ENCODE results near the gene VASH2.

Gene VASH2

GRCh38 chr1:212920246-212920645 is 30.1 kb upstream of the VASH2 start:
- no peak overlapping the region for H3K4me3 ChIP-seq (replicated peaks in 1 of 2; ENCODE audit: low read depth in 2 of 2, low read length in 2 of 2)

DNA sequence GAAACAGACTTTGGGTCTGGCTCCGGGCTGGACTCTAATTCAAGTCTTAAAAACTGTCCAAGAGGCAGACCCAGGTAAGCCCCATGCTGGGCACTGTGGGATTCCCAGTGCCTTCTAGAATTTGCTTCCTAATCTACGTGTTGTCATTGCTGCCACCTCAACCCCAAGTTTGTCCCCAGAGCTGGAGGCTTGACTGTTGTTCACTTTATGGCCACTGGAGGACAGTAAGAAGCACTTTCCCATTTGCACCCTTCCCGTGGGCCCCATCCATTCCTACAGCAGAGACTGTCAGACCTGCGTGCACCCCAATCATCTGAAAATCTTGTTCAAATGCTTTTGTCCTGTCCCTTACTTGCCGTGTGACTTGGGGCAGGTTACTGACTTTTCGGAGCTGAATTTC is 29.4 kb upstream of the VASH2 start:
- TF ChIP-seq, protein P1, sequence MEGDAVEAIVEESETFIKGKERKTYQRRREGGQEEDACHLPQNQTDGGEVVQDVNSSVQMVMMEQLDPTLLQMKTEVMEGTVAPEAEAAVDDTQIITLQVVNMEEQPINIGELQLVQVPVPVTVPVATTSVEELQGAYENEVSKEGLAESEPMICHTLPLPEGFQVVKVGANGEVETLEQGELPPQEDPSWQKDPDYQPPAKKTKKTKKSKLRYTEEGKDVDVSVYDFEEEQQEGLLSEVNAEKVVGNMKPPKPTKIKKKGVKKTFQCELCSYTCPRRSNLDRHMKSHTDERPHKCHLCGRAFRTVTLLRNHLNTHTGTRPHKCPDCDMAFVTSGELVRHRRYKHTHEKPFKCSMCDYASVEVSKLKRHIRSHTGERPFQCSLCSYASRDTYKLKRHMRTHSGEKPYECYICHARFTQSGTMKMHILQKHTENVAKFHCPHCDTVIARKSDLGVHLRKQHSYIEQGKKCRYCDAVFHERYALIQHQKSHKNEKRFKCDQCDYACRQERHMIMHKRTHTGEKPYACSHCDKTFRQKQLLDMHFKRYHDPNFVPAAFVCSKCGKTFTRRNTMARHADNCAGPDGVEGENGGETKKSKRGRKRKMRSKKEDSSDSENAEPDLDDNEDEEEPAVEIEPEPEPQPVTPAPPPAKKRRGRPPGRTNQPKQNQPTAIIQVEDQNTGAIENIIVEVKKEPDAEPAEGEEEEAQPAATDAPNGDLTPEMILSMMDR (IDR thresholded peaks at IDR 0.05; ENCODE audit: low read depth, low read length) = peak; percentile 43
- H3K4me3 ChIP-seq (replicated peaks in 1 of 2; ENCODE audit: low read depth in 2 of 2, low read length in 2 of 2) = no peak overlapping the region
- no peak for DNase-seq (ENCODE audit: low read depth in 2 of 2)

More at GRCh38 chr1:212920246-212920645, 30.1 kb upstream of the VASH2 start:
- TF ChIP-seq, protein P1 (IDR thresholded peaks at IDR 0.05; ENCODE audit: low read depth, low read length) = no peak
- DNase-seq (ENCODE audit: low read depth in 2 of 2) = no peak

DNA sequence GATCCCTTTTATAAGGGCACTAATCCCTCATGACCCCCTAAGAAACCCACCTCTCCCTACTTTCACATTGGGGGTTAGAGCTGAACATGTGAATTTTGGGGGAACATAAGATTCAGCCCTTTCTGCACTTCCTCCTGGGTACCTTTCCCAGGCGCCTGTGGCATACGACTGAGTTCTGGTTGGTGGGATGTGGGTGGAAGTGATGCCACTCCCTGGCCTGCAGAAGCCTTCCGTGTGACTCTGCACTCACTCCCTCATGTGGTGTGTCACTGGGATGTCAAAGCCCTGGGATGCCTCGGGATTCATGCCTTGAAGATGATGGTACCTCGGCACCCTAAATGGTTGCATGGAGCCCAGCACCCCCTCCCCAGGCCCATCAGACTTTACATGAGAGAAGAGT is 28.3 kb upstream of the VASH2 start:
- TF ChIP-seq, protein P1 (IDR thresholded peaks at IDR 0.05; ENCODE audit: low read depth, low read length) = no peak
- no peak overlapping the region for H3K4me3 ChIP-seq (replicated peaks in 1 of 2; ENCODE audit: low read depth in 2 of 2, low read length in 2 of 2)
- no peak for DNase-seq (ENCODE audit: low read depth in 2 of 2)

GRCh38 chr1:212926372-212926771 is 24.0 kb upstream of the VASH2 start:
- no peak overlapping the region for H3K4me3 ChIP-seq (replicated peaks in 1 of 2; ENCODE audit: low read depth in 2 of 2, low read length in 2 of 2)
- TF ChIP-seq, protein P1 (IDR thresholded peaks at IDR 0.05; ENCODE audit: low read depth, low read length) = no peak
- no peak for DNase-seq (ENCODE audit: low read depth in 2 of 2)

- TF ChIP-seq, protein P1 (IDR thresholded peaks at IDR 0.05; ENCODE audit: low read depth, low read length) = no peak
- peak in 1 of 2 donors; percentile 35 for DNase-seq (ENCODE audit: low read depth in 2 of 2)
- no peak overlapping the region for H3K4me3 ChIP-seq (replicated peaks in 1 of 2; ENCODE audit: low read depth in 2 of 2, low read length in 2 of 2)
Observed at GRCh38 chr1:212928323-212929291, 21.7 kb upstream of the VASH2 start.

GRCh38 chr1:212930986-212931678 is 19.2 kb upstream of the VASH2 start:
- H3K4me3 ChIP-seq (replicated peaks in 1 of 2; ENCODE audit: low read depth in 2 of 2, low read length in 2 of 2) = no peak overlapping the region
- DNase-seq (ENCODE audit: low read depth in 2 of 2) = no peak
- TF ChIP-seq, protein P1 (IDR thresholded peaks at IDR 0.05; ENCODE audit: low read depth, low read length) = no peak

Data from cardiac fibroblast (primary cell).